ENCODE data around the gene PLA2G4E. TPM values are rescaled to one million over a fixed set of nuclear protein-coding genes. Genes with fewer than 3 reads are reported as not detected.
A peak's percentile ranks its signal among the peaks of the same experiment; 100 is the strongest.

Gene PLA2G4E
- total RNA-seq, 3 donors from 2014 or later = not detected

DNA sequence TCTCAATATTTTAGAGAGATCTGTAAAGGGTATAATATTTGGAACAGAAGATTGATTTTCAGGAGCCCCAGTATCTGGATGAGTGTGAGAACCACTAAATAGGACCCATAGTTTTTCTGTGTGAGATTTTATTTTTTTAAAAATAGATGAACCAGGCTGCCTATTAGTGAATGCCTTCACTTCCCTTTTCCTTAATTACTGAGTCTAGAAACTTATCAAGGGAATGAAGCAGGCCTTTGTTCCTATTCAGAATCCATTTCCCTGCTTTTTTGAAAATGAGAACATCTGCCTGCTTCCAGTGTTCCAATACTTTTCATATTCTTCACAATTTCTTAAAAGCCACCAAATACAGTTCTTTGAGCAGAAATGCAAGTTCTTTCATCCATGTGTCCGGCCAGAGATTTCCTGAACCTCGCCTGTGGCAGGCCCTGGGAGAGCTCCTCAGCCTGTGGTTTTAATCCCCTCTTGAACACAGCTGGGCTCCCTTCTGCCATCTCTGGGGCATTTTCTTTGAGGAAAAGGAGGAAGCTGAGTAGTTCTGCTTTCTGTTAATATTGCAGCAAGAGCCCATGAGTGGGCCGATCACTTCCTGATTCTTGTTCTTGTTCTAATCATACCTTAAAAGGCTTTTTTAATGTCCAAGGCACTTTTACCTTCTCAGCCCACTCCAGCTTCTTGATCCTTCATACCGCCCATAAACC is 53.2 kb downstream of the PLA2G4E start:
- H3K4me1 ChIP-seq = peaks cover 0 to 11% of the 10 kb centered on the region in 2 donors
- peak overlapping the region; percentile 87 to 96 for H3K27ac ChIP-seq
- H3K27me3 ChIP-seq = no peaks in the 10 kb centered on the region
- no peaks in the 10 kb centered on the region for H3K9me3 ChIP-seq
- no peaks in the 10 kb centered on the region for H3K36me3 ChIP-seq
- TF ChIP-seq POLR2AphosphoS5 (IDR thresholded peaks at IDR 0.05) (peak in 2 of 3 donors; percentile 19), POLR2A (IDR thresholded peaks at IDR 0.05) (no peak)
- TF ChIP-seq, protein P1, sequence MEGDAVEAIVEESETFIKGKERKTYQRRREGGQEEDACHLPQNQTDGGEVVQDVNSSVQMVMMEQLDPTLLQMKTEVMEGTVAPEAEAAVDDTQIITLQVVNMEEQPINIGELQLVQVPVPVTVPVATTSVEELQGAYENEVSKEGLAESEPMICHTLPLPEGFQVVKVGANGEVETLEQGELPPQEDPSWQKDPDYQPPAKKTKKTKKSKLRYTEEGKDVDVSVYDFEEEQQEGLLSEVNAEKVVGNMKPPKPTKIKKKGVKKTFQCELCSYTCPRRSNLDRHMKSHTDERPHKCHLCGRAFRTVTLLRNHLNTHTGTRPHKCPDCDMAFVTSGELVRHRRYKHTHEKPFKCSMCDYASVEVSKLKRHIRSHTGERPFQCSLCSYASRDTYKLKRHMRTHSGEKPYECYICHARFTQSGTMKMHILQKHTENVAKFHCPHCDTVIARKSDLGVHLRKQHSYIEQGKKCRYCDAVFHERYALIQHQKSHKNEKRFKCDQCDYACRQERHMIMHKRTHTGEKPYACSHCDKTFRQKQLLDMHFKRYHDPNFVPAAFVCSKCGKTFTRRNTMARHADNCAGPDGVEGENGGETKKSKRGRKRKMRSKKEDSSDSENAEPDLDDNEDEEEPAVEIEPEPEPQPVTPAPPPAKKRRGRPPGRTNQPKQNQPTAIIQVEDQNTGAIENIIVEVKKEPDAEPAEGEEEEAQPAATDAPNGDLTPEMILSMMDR (IDR thresholded peaks at IDR 0.05) = no peak
- peak; percentile 49 to 64 for DNase-seq (ENCODE audit: low spot score in 2 of 2)
- no peak overlapping the region for H3K4me3 ChIP-seq
- intact Hi-C loops (cut with DNase I; ENCODE audit: low total_unique reads) = no loop called here

DNA sequence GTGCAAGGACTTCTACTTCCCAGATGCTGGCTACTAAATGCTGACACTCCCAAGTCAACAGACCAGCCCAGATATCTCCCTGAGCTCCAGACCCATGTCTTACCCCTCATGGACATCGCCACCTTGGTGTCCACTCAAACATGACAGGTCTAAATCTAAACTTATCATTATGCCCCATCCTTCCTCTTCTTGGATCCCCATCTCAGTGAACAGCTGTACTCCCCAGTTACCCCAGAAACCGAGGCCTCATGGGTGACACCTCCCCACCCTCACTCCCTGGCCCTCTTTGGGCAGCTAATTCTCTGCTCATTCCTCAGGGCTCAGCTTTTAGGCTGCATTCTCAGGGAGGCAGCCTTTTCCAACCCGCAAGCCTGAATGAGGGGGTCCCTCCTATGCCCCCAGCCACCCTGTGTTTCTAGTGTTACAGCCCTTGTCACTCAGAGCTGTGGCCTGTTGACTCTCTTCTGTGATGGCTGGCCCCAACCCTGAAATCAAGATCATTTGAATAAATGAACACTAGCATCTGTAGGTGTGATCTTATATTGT is 53.8 kb downstream of the PLA2G4E start:
- TF ChIP-seq, protein P1 (IDR thresholded peaks at IDR 0.05) = no peak
- TF ChIP-seq POLR2AphosphoS5 (IDR thresholded peaks at IDR 0.05) (no peak), POLR2A (IDR thresholded peaks at IDR 0.05) (no peak)
- H3K4me3 ChIP-seq = no peak overlapping the region
- H3K27me3 ChIP-seq = no peaks in the 10 kb centered on the region
- DNase-seq (ENCODE audit: low spot score in 2 of 2) = peak; percentile 14 to 16
- peak overlapping the region; percentile 82 to 96 for H3K27ac ChIP-seq
- intact Hi-C loops (cut with DNase I; ENCODE audit: low total_unique reads) = no loop called here
- no peaks in the 10 kb centered on the region for H3K9me3 ChIP-seq
- no peaks in the 10 kb centered on the region for H3K36me3 ChIP-seq
- H3K4me1 ChIP-seq = peaks cover 0 to 11% of the 10 kb centered on the region in 2 donors

DNA sequence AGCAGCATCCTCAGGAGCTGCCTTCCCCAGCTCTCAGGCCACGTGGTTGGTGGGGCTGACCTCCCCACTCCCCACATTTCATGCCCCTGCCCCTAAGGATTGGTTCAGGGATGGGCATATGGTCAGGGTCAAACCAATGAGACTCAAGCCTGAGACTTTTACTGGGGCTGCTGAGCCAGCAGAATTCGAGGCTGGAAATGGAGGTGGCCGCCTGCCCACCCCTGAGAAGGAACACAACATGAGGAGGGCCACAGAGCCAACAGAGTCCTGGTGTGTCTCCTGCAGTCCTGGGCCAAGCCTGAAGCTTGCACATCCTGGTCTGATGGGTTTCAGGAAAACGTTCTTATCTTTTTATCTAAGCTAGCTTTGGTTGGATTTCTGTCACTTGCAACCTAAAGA is 54.4 kb downstream of the PLA2G4E start:
- peak overlapping the region; percentile 82 to 96 for H3K27ac ChIP-seq
- no peaks in the 10 kb centered on the region for H3K36me3 ChIP-seq
- no peaks in the 10 kb centered on the region for H3K9me3 ChIP-seq
- no peaks in the 10 kb centered on the region for H3K27me3 ChIP-seq
- intact Hi-C loops (cut with DNase I; ENCODE audit: low total_unique reads) = no loop called here
- no peak for DNase-seq (ENCODE audit: low spot score in 2 of 2)
- peaks cover 0 to 11% of the 10 kb centered on the region in 2 donors for H3K4me1 ChIP-seq
- no peak overlapping the region for H3K4me3 ChIP-seq
- TF ChIP-seq, protein P1 (IDR thresholded peaks at IDR 0.05) = no peak
- TF ChIP-seq POLR2A (IDR thresholded peaks at IDR 0.05) (no peak), POLR2AphosphoS5 (IDR thresholded peaks at IDR 0.05) (no peak)

DNA sequence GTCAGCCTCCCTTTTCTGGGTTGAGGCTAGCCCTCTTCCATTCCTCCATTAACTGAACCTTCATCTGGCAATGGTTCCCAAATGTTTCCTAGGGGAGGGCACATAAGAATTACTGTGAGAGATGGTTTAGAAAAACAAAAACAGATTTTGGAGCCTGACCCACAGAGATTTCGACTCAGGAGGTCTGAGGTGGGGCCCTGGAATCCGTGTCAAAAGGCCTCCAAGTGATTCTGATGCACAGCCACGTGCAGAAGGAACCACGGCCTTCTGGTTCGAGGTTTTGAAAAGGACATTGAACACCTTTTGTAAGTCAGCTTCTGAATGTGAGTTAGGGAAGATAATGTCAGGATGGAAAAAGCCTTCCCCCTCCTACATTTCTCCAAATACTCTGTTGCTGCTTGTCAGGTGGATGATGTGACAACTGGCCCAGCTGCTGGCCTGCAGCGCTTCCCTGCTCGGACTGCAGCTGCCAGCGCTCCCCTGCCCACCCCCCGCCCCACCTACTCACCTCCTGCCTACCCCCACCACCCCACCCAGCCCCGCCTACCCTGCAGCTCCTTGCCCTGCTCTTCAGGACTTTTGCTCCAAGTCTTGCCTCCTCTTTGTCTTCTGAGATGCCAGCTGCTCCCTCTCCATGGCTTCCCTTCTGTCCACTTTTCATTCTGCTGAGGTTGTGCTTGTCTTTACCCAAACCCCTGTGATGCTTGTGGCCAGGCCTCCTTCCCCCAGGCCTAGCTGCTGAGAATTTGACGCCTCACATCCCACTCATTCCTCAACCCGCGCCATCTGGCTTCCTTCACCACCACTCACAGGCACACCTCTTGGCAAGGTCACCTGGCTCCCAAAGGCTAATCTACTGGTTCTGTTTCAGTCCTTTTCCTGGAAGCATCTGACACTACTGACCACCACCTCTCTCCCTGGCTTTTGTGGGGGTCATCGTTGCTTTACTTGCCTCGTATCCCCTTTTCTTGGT is 55.1 kb downstream of the PLA2G4E start:
- Histone ChIP-seq H3K4me3 (no peak overlapping the region), H3K4me1 (peaks cover 0 to 11% of the 10 kb centered on the region in 2 donors), H3K9me3 (no peaks in the 10 kb centered on the region), H3K27me3 (no peaks in the 10 kb centered on the region), H3K36me3 (no peaks in the 10 kb centered on the region), H3K27ac (peak overlapping the region; percentile 82 to 96)
- intact Hi-C loops (cut with DNase I; ENCODE audit: low total_unique reads) = no loop called here
- DNase-seq (ENCODE audit: low spot score in 2 of 2) = peak; percentile 25 to 73
- TF ChIP-seq POLR2A (IDR thresholded peaks at IDR 0.05) = no peak
- TF ChIP-seq POLR2AphosphoS5 (IDR thresholded peaks at IDR 0.05) = no peak
- TF ChIP-seq, protein P1 (IDR thresholded peaks at IDR 0.05) = no peak

Measured in breast epithelium (tissue), 4 donors.